Ishikawa (cell line): ENCODE data around the gene ARFGEF3.

Experiments
- CEBPB ChIP-seq: IDR thresholded peaks from 2 replicates; pipeline ENCODE4 v1.6.1; 2012
- EGR1 ChIP-seq: IDR thresholded peaks from 2 replicates; pipeline ENCODE4 v1.6.1; 2012
- EP300 ChIP-seq: IDR thresholded peaks from 2 replicates; pipeline ENCODE4 v1.6.1; 2012; ENCODE audit warnings: borderline replicate concordance
- FOXM1 ChIP-seq: IDR thresholded peaks from 2 replicates; pipeline ENCODE4 v1.6.1; 2012; ENCODE audit warnings: low read depth, borderline replicate concordance
- NFIC ChIP-seq: IDR thresholded peaks from 2 replicates; pipeline ENCODE4 v1.6.1; 2012
- RAD21 ChIP-seq: IDR thresholded peaks from 2 replicates; pipeline ENCODE4 v1.6.1; 2012; ENCODE audit warnings: low read depth
- YY1 ChIP-seq: IDR thresholded peaks from 2 replicates; pipeline ENCODE4 v1.6.1; 2012; ENCODE audit warnings: low read depth
- TF ChIP-seq, protein P1 (sequence below): IDR thresholded peaks from 2 replicates; pipeline ENCODE4 v1.6.1; 2012; ENCODE audit warnings: low read depth, mild to moderate bottlenecking
- TF ChIP-seq, protein P2 (sequence below): IDR thresholded peaks from 2 replicates; pipeline ENCODE4 v1.6.1; 2012

DNA sequence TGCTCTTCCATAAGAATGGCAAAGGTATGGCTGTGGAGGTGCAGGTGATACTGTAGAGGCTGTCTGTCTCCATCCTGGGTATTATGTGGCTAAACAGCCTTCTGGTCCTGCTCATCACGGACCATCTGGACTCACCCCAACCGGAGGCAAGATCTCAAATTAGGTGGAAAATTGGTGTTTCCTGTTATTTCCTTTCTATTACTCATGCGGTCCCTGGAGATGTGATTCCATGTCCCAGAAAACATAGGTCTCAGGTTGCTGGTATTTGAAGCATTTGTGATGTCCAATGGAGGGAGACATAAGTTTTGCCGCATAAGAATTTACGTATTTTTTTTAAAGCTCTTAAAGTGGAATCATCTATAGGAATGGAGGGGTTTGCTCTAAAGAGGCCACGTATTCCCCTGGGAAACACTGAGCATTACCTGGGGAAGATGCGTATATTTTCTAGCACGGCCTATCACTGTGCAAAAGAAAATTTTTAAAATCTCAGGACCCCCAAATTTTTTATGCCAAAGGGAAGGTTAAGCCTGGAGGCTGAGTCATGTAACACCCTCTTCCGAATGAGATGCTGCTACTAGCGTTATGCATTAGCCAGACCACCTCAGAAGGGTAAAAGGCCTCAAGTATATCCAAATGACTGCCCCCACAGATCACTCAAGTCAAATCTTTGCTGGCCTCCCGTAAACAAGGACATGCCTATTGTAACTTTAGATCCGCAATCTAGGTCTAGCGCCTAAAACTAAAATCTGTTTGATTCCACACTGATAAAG is 78.9 kb downstream of the ARFGEF3 start:
- no peak for TF ChIP-seq YY1
- no peak for TF ChIP-seq NFIC
- TF ChIP-seq EGR1 = no peak
- no peak for TF ChIP-seq EP300
- TF ChIP-seq CEBPB = no peak
- TF ChIP-seq, protein P1, sequence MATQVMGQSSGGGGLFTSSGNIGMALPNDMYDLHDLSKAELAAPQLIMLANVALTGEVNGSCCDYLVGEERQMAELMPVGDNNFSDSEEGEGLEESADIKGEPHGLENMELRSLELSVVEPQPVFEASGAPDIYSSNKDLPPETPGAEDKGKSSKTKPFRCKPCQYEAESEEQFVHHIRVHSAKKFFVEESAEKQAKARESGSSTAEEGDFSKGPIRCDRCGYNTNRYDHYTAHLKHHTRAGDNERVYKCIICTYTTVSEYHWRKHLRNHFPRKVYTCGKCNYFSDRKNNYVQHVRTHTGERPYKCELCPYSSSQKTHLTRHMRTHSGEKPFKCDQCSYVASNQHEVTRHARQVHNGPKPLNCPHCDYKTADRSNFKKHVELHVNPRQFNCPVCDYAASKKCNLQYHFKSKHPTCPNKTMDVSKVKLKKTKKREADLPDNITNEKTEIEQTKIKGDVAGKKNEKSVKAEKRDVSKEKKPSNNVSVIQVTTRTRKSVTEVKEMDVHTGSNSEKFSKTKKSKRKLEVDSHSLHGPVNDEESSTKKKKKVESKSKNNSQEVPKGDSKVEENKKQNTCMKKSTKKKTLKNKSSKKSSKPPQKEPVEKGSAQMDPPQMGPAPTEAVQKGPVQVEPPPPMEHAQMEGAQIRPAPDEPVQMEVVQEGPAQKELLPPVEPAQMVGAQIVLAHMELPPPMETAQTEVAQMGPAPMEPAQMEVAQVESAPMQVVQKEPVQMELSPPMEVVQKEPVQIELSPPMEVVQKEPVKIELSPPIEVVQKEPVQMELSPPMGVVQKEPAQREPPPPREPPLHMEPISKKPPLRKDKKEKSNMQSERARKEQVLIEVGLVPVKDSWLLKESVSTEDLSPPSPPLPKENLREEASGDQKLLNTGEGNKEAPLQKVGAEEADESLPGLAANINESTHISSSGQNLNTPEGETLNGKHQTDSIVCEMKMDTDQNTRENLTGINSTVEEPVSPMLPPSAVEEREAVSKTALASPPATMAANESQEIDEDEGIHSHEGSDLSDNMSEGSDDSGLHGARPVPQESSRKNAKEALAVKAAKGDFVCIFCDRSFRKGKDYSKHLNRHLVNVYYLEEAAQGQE = no peak
- no peak for TF ChIP-seq RAD21
- TF ChIP-seq, protein P2, sequence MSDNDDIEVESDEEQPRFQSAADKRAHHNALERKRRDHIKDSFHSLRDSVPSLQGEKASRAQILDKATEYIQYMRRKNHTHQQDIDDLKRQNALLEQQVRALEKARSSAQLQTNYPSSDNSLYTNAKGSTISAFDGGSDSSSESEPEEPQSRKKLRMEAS = no peak
- TF ChIP-seq FOXM1 = no peak
